CD4-positive, alpha-beta T cell treated with Interleukin-2 at 100 ng/mL for 4 hours (primary cell): Measurements from ENCODE around the gene CDH13.

Experiments
- DNase-seq: peaks from one replicate; pipeline ENCODE4 v3.0.0-alpha.2; 2020; ENCODE audit warnings: low spot score

CDH13 gene

DNA sequence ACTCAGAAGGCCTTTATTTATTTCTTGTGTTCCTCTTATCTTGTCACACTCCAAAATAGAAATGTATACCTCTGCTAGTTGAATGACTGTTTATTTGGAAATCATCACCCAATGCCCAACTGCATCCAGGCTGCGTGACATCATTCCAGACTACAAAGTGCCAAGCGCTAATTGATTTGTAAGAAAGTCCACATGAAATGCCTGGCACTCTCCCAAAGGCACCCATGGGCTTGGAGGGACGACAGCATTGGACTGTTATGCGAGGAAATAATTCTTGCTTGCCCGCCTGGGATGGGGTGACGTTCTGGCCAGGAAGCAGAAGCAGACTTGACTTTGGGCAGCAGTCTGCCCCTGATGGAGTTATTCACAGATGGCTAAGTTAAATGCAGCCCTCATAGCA lies 165.9 kb downstream of the CDH13 start:
- DNase-seq = no peak

- DNase-seq = no peak
Observed at GRCh38 chr16:82793528-82794245, 166.9 kb downstream of the CDH13 start.

DNA sequence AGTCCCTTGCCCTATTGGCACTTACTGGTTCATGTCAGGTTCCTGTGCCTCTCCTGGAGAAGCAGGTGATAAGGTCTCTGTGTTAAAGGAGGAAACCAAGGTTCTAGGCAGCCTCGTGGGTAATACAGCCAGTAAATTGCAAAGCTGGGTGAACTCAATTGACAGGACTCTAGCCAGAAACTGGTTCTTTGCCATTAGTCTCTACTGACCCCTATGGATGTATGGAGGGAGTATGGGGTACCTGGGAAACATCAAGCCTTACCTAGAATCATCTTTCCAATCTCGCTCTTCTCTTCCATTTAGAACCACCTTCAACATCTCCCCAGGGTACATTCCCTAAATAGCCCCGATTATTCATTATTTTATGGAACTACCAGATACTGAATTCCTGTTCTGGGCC lies 169.3 kb downstream of the CDH13 start:
- no peak for DNase-seq

DNA sequence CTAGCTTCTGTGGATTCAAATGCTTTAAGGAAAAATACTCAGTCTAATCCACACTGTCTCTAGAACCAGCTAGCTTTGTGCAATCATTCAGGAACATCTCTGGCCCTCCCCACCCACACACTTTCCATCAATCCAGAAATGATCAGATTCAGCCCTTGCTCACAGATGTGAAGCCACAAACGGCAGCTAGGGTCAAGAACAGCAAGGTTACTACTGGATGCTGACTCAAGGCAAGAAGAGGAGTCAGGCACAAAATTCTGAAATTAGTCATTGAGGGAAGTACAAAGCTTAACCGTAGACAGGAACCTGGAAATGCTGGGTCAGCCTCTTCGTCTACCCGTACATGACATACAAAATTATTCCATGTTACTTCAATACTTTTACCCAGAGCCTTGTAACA lies 174.6 kb downstream of the CDH13 start:
- DNase-seq = no peak

- DNase-seq = no peak
Observed at GRCh38 chr16:82805866-82806265, 179.1 kb downstream of the CDH13 start.

GRCh38 chr16:82807311-82807710 lies 180.5 kb downstream of the CDH13 start:
- DNase-seq = no peak

DNA sequence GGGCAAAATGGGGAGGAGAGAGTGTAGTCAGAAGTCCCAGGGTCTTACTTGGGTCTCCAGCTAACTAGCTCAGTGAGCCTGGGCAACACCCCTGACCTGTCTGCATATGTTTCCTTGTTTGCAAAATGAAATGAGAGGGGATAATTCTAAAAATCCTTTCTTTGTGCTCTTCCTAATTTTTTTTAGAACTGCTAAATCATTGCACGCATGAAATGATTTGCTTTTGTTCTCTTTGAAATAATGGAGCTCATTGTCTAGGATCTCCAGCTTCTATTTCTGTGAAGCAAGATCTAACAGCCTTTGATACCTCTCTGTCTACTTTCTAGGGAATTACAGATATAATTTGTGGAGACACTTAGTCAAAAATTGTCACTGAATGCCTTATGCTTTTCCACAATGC lies 181.3 kb downstream of the CDH13 start:
- no peak for DNase-seq

- no peak for DNase-seq
Observed at GRCh38 chr16:82810077-82810476, 183.3 kb downstream of the CDH13 start.

DNA sequence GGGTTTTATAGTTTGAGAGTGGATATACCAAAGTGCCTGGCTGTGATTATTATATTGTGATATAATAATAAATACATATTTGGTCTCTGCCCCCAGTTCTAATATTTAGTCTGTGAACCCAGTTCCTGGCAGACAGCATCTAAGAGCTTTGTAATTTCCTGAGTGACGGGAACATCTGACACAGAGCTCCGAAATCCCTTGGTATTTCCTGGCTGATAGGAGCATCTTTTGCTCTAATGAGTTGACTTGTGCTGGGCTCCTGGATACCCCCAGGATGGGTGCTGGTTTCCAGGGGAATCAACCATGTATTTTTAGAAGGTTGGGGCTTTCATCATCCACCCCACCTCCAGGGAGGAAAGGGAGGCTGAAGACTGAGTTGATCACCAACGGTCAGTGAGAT lies 187.3 kb downstream of the CDH13 start:
- no peak for DNase-seq

DNA sequence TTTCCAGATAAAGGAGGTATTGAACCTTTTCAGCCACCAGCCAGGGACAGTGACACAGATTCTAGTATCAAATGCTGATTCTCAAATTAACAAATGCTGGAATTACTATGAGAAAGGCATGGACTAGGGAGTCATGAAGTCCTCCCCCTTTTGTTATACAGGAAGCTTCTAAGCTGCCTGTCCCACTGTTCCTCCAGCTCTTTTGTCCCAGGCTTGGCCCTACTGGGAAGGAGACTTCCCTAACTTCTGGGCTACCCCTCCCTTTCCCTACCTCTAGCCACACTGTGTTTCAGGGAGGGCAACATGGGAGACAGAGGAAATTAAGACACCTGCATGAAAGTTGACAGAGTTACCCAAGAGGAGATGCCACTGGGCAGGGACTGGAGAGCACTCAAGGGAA lies 192.5 kb downstream of the CDH13 start:
- DNase-seq = no peak

DNA sequence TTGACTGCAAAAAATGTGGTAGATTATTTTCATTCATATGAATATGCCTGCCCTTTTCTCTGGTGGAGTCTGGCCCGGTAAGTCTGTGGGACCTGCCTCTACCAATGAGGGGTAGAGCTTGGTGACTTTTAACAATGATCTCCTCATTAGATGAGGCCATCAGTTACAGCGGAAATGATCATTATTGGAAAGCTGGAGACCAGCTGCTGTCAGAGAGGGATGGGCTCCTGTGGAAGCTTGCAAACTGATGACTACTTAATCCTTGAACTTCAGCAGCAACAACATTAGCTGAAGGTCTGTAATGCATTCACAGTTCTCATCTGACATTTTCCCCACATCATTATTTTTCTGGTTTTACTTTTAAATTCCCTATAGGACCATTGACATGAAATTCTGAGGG lies 194.1 kb downstream of the CDH13 start:
- DNase-seq = no peak

- no peak for DNase-seq
Observed at GRCh38 chr16:82824408-82824807, 197.6 kb downstream of the CDH13 start.

- no peak for DNase-seq
Observed at GRCh38 chr16:82829301-82829700, 202.5 kb downstream of the CDH13 start.

DNA sequence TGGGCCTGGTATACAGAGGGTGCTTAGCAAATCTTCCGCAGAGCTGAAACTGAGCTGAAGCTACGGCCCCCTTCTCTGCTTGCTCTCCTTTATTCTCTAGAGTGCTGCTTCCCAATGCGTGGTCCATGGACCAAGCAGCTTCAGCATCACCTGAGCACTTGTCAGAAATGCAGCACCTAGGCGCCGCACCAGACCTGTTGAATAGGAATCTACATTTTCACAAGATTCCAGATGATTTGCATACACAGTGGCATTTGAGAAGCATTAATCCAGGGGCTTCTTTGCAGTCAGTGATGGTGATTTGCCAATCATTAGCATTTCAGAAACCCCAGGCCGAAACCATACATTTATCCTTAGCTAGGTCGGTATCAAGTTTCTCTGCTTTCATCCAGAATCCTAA lies 204.2 kb downstream of the CDH13 start:
- no peak for DNase-seq

GRCh38 chr16:82832821-82833220 lies 206.1 kb downstream of the CDH13 start:
- DNase-seq = no peak

GRCh38 chr16:82833378-82833993 lies 206.7 kb downstream of the CDH13 start:
- no peak for DNase-seq

- DNase-seq = no peak
Observed at GRCh38 chr16:82834151-82834815, 207.5 kb downstream of the CDH13 start.

DNA sequence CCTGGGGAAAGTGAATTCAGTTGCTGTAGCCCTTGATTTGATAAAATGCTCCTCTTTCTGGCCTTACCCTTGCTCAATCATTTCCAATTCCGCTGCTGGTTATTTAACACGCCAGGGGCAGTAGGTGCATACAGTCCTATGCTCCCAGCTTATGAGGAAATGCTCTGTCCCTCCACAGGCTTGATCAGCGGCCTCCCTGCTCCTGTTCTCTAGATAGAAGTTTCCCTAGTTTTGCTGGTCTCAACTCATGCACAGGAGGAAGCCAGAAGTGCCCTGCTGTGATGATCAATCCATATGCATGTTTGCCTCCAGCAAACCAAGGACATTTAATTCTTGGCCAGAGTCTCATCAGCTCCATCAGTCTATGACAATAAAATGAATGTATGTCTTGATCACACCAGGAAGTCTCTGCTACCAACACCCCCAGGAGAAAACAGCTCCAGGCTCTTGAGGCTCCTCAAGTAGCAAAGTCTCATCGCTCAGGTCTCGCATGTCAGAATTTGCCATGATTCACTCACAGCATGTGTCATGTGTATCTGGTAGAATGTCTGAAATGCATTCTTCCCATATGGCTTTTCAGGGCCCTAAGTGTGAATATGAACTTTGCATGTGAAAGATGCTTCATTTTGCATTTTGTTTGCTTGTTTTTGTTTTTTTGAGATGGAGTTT lies 208.9 kb downstream of the CDH13 start:
- no peak for DNase-seq

GRCh38 chr16:82841108-82841507 lies 214.3 kb downstream of the CDH13 start:
- DNase-seq = no peak

- no peak for DNase-seq
Observed at GRCh38 chr16:82843606-82844271, 217.0 kb downstream of the CDH13 start.

DNA sequence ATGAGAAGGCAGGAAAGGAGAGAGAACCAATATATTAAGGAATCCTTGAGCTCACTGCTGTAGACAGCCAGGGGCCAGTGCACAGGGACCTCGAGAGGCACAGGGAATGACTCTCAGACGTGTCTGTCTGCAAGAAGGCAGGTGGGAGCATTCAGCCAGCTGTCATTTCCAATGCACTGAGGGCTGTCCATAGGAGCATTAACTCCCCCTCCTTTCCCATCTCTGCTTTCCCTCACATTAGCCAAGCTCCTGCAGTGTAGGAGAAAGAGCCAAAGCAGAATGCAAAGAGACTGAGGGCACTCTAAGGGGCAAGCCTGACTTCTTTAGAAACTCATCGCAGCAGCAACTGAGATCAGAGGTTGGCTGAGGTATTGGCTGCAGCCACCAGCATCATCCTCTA lies 218.3 kb downstream of the CDH13 start:
- DNase-seq = no peak

DNA sequence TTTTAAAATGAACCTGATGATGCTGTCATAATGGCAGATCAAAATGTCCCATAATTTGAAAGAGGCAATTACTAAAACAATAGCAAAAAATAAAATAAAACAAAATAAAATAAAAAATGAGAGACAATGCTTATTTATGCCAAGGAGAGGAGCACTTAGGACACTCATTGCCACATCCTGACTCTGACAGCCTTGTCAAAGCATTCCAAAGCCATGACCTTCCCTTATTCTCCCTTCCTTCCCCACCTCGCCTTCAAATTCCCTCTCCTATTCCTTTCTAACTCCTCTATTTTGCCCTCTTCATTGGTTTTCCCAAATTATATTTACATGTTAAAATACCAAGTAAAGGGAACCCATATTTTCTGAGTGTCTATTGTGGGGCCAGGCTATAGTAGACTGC lies 220.0 kb downstream of the CDH13 start:
- no peak for DNase-seq
